ENCODE data around the gene FAM120AOS.

- no peak for TF ChIP-seq JUN (IDR thresholded peaks at IDR 0.05; ENCODE audit: low read depth, low read length)
- TF ChIP-seq SP1 (IDR thresholded peaks at IDR 0.05; ENCODE audit: low read depth, low read length): no peak
- TF ChIP-seq RFX5 (IDR thresholded peaks at IDR 0.05; ENCODE audit: borderline replicate concordance, low read depth, low read length): no peak
Observed at GRCh38 chr9:93447655-93448054, 5.7 kb downstream of the FAM120AOS start.
